ENCODE data around the gene NTNG2.

GRCh38 chr9:132268725-132269352, 107.0 kb downstream of the NTNG2 start:
- TF ChIP-seq CTCF (IDR thresholded peaks at IDR 0.05) (peak; percentile 74 to 77 (median 74)), POLR2A (IDR thresholded peaks at IDR 0.05) (no peak)
